GM23338 (cell line): ENCODE data around the gene PLAGL1.

Experiments
- CTCF ChIP-seq, 2 experiments: fragments of 200-600 bp in 1 of 2; sonication (generic) in 1 of 2; conservative IDR thresholded peaks; 2 replicates each; pipeline versions ENCODE4 v1.5.1 to v1.6.1; 2016 to 2017; ENCODE audit warnings: antibody characterized with exemption in 2 of 2, low read depth in 2 of 2, mild to moderate bottlenecking in 2 of 2, moderate library complexity in 1 of 2
- EZH2 ChIP-seq: fragments of 200-600 bp; sonication (generic); IDR thresholded peaks from one replicate; pipeline ENCODE4 v1.8.0; 2017; ENCODE audit warnings: antibody characterized with exemption, mild to moderate bottlenecking, low read depth; ENCODE audit not compliant: unreplicated experiment
- EZH2phosphoT487 ChIP-seq: fragments of 200-600 bp; sonication (generic); IDR thresholded peaks from one replicate; pipeline ENCODE4 v1.8.1; 2018; ENCODE audit warnings: antibody characterized with exemption; ENCODE audit not compliant: unreplicated experiment
- REST ChIP-seq: IDR thresholded peaks from one replicate; pipeline ENCODE4 v1.6.1; 2018; ENCODE audit warnings: antibody characterized with exemption; ENCODE audit not compliant: unreplicated experiment

- TF ChIP-seq CTCF (conservative IDR thresholded peaks at IDR 0.05; ENCODE audit: low read depth in 2 of 2) (no peak), EZH2phosphoT487 (no peak), REST (no peak), EZH2 (no peak)
Observed at GRCh38 chr6:143912671-143913070, 95.4 kb downstream of the PLAGL1 start.
